Measurements from ENCODE around the gene ADCY1. TPM values are rescaled to one million over a fixed set of nuclear protein-coding genes. Genes with fewer than 3 reads are reported as not detected.

Gene ADCY1
- total RNA-seq, 1 donor from 2014 or later, result 0.17 TPM

- DNase-seq, result no peak
These were observed 51.7 kb downstream of the ADCY1 start for GRCh38 chr7:45625714-45626440.

GRCh38 chr7:45626441-45627430 is 52.6 kb downstream of the ADCY1 start:
- no peak for DNase-seq

- no peak for DNase-seq
These were observed 53.7 kb downstream of the ADCY1 start for GRCh38 chr7:45627691-45628456.

GRCh38 chr7:45631569-45631968 is 57.4 kb downstream of the ADCY1 start:
- no peak for DNase-seq

GRCh38 chr7:45636733-45637132 is 62.6 kb downstream of the ADCY1 start:
- no peak for DNase-seq

- no peak for DNase-seq
These were observed 64.7 kb downstream of the ADCY1 start for GRCh38 chr7:45638916-45639315.

- no peak for DNase-seq
These were observed 67.9 kb downstream of the ADCY1 start for GRCh38 chr7:45642044-45642443.

GRCh38 chr7:45643630-45644029 is 69.5 kb downstream of the ADCY1 start:
- DNase-seq, result no peak

GRCh38 chr7:45644237-45644636 is 70.1 kb downstream of the ADCY1 start:
- DNase-seq, result no peak

- no peak for DNase-seq
These were observed 71.2 kb downstream of the ADCY1 start for GRCh38 chr7:45645141-45645969.

GRCh38 chr7:45646207-45646821 is 72.1 kb downstream of the ADCY1 start:
- no peak for DNase-seq

GRCh38 chr7:45646996-45647825 is 73.0 kb downstream of the ADCY1 start:
- no peak for DNase-seq

- DNase-seq, result no peak
These were observed 74.0 kb downstream of the ADCY1 start for GRCh38 chr7:45647967-45648670.

GRCh38 chr7:45648671-45648995 is 74.5 kb downstream of the ADCY1 start:
- no peak for DNase-seq

GRCh38 chr7:45649560-45650346 is 75.6 kb downstream of the ADCY1 start:
- no peak for DNase-seq

- DNase-seq, result no peak
These were observed 76.5 kb downstream of the ADCY1 start for GRCh38 chr7:45650404-45651394.

- DNase-seq, result no peak
These were observed 77.4 kb downstream of the ADCY1 start for GRCh38 chr7:45651540-45651939.

GRCh38 chr7:45652630-45653029 is 78.5 kb downstream of the ADCY1 start:
- DNase-seq, result no peak

Measured in dermis blood vessel endothelial cell (primary cell).